NCI-H146 (cell line): ENCODE data around the gene SLC22A6.

Source experiments
- DNase-seq: peaks from one replicate; lab custom pipeline; 2025; lab: John Stamatoyannopoulos, UW

SLC22A6 gene, protein sequence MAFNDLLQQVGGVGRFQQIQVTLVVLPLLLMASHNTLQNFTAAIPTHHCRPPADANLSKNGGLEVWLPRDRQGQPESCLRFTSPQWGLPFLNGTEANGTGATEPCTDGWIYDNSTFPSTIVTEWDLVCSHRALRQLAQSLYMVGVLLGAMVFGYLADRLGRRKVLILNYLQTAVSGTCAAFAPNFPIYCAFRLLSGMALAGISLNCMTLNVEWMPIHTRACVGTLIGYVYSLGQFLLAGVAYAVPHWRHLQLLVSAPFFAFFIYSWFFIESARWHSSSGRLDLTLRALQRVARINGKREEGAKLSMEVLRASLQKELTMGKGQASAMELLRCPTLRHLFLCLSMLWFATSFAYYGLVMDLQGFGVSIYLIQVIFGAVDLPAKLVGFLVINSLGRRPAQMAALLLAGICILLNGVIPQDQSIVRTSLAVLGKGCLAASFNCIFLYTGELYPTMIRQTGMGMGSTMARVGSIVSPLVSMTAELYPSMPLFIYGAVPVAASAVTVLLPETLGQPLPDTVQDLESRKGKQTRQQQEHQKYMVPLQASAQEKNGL

GRCh38 chr11:62984451-62984991, at the start of gene SLC22A6:
Gene SLC22A6, minus strand, starts transcription at chr11:62984967. Its CDS starts 277 bp downstream, at chr11:62984690.
- DNase-seq = no peak

DNA sequence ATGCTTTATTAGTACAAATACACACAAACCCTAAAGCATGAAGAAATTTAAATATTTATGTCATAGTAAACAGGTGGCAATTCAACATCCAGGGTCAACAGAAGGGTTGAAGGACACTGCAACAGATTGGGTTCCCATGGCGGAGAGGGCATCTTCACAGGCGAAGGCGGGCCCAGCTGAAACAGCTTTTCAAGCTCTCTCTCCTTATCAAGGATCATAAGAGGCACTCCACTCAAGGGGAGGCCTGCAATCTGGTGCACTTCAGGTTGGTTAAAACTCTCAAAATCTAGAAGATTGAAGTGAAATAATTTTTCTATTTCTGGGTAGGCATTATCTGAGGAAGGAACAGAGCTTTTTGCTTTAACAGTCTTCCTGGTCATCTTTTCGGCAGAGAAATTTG, 47.7 kb upstream of the SLC22A6 start:
- DNase-seq = no peak

GRCh38 chr11:63023841-63024648, 39.3 kb upstream of the SLC22A6 start:
- peak; percentile 55 for DNase-seq

- DNase-seq = no peak
Measured at GRCh38 chr11:63023222-63023814, 38.6 kb upstream of the SLC22A6 start.

- DNase-seq = no peak
Measured at GRCh38 chr11:63022441-63022840, 37.7 kb upstream of the SLC22A6 start.

- no peak for DNase-seq
Measured at GRCh38 chr11:63020671-63021291, 36.0 kb upstream of the SLC22A6 start.

DNA sequence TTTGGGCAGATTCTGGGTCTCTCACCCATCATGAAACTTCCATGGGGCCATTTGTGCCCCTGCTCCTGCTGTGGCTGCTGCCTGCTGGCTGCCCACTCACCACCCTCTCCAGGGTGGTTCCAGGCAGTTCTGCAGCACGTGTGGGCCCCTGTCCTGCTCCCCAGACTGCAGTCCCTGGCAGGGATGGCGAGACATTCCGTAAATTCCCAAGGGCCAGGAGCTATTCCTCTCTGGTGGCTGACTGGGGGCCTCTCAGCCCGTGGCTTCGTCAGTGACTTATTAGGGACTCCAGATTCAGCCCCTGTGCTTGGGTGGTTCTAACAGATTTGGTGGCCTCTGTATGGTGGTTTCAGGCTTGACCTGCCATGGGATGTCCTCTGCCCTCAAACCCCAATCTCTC, 34.7 kb upstream of the SLC22A6 start:
- no peak for DNase-seq

DNA sequence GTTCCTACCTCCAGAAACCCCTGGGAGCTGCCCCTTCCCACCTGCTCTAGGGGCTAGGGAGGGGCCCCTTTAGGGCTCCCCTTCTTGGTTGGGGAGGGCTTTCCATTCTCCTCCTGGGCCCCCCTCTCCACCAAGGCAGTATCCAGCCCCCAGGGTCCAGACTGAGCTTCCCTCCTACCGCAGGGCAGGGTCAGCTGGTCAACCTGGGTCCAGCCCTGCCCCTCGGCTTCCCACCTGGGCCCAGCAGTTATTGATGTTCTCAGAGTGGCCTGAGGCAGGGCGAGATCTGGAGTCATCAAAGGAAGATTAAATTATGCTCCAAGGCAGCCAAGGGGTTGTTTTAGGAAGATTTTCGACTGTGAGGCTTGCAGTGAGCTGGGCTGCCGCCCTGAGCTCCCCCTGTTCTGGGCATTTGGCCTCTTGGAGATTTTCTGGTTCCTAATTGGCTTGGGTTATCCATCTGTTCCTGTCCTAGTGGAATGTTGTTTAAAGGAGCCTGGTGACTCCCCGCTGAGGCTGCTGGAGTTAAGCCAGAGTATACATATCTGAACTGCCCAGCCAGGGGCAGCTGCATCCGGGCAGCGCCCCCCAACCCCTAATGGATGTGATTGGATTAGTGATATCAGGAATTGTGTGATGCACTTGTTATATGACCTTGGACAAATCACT, 32.7 kb upstream of the SLC22A6 start:
- DNase-seq = peak; percentile 78

DNA sequence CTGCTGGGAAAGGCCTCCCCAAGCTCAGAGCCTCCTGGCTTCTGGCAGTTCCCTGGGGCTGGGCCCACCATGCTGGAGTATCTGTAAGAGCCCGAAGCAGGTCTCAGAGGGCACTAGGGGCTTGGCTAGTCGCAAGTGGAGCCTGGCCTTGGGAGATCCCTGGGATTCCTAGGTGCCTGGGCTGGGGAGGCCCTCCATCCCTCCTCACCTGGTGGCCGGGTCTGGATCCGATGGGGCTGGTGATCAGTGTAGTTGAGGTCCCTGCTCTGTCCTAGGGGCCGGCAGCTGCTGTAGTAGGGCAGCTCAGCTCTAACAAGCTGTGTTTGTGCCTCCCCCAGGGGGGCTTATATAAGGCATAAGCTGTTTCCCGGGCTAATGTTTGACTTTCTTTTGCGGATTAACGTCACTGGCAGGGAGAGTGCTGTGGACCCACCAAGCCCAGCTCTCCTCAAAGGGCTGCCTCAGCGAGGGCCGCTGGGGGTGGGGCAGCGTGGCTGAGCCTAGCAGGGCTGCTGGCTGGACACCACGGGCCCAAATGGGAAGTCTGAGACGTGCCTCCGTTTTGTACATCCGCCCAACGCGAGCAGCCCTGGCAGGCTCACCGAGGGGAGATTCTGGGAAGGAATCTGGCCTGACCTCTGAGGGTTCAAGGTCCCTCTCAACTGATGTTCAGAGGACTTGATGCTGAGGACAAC, 30.9 kb upstream of the SLC22A6 start, which contains the start of gene SLC22A8:
Gene SLC22A8, minus strand, starts transcription at position 321 of the 695 bp plus-strand sequence. CDS start 883 bp downstream, outside the sequence.
- DNase-seq = peak; percentile 33

- no peak for DNase-seq
Measured at GRCh38 chr11:63014408-63015055, 29.8 kb upstream of the SLC22A6 start.

GRCh38 chr11:63012839-63013238, 28.1 kb upstream of the SLC22A6 start:
- DNase-seq = no peak

- DNase-seq = no peak
Measured at GRCh38 chr11:63012430-63012829, 27.7 kb upstream of the SLC22A6 start.

GRCh38 chr11:63010934-63011439, 26.2 kb upstream of the SLC22A6 start:
- no peak for DNase-seq

- DNase-seq = no peak
Measured at GRCh38 chr11:63007920-63008319, 23.2 kb upstream of the SLC22A6 start.

DNA sequence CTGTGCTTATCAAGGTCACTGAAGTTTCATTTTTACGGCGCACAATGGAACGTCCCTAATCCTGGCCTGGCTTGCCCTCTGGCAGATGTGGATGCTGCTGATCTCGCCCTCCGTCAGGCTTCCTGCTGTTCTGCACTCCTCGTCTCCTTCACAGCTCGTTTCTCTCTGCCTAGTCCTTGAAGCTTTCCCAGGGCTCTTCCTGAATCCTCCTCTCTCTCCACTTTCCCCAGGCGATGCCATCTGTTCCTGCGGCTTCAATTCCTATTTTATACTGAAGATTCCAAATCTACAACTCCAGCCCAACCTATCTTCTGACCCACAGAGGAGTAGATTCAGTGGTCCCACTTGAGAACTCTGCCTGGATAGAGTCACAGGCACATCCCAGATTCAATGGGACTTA, 16.7 kb upstream of the SLC22A6 start:
- no peak for DNase-seq

DNA sequence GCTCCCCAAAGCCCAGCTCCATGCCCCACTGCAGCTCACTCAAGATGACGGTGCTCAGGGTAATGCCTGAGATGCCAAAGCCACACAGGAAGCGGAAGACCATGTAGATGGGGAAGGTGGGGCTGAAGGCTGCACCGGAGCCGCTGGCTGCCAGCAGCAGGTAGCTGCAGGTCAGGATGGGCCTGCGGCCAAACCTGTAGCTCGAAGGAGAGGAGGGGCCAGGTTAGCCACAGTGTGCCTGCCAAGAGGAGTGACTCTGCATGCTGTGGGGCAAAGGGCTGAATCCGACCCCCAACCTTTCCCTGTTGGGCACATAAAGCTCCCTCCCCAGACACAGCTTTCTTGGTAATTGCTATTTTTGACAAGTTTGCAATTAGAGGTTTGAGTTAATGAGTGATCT, 14.9 kb upstream of the SLC22A6 start:
- DNase-seq = no peak

DNA sequence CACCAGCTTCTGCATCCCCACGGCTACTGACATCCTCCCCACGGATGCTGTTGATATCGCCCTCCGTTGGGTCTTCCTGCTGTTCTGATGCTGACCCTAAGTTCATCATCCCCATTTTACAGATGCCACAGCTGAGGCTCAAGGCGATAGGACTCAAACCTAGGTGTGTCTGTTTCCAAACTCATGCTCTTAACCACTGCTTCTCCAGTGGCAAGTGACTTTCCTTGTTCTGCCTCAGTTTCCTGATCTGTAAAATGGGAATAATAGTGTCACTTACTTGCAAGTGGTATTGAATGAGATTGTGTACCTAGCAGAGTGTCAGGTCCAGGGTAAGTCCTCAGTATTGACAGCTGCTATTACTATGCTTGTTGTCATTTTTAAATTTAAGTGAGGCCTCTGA, 14.4 kb upstream of the SLC22A6 start:
- DNase-seq = no peak

GRCh38 chr11:62996271-62996670, 11.5 kb upstream of the SLC22A6 start:
- no peak for DNase-seq

DNA sequence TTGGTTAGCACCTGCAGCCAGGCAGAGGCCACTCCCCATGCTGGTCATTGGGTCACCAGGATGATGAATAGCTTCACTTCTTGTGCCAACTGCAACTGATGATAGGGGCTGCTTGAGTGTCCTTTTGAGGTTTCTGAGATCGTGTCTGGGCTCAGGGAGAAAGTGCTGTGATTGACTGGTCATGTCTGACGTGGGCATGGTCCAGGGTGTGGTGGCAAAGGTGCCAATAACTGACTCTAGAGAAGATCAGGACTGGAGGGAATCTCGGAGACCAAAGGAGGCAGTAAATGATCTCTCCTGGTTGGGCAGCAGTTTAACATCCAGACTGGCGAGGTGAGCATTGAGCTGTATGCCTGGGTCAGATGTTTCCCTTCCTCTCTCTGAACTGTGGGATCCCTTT, 10.0 kb upstream of the SLC22A6 start:
- no peak for DNase-seq

- no peak for DNase-seq
Measured at GRCh38 chr11:62988276-62988675, 3.5 kb upstream of the SLC22A6 start.
